HCT116 (cell line): Measurements from ENCODE around the gene CHCHD10. TPM values are rescaled to one million over a fixed set of nuclear protein-coding genes. Genes with fewer than 3 reads are reported as not detected.

ENCODE experiments used
- ATAC-seq: fragments of 200-7000 bp; cut with Tn5 transposase; 2 replicates; pipeline ENCODE4 v1.9.1; 2020; ENCODE audit warnings: mild to moderate bottlenecking, moderate library complexity
- BruUV-seq: library from RNA; stranded (reverse); fragments of 400-500 nt; replicated peaks from 2 replicates; lab custom pipeline; 2021; lab: Mats Ljungman, UMichigan
- CTCF ChIA-PET: fragments of 300-600 bp; sonication (Branson Sonifier 250); formaldehyde crosslinking; loops from one replicate; lab custom pipeline; 2021; ENCODE audit warnings: antibody characterized with exemption; lab: Charles Lee
- POLR2A ChIA-PET: fragments of 300-600, 350-600 bp; sonication (Branson Sonifier 250); formaldehyde crosslinking; loops from one replicate; lab custom pipeline; 2021; ENCODE audit warnings: antibody characterized with exemption; lab: Charles Lee
- RAD21 ChIA-PET, 2 experiments: fragments of 300-600 bp; sonication (Branson Sonifier 250); formaldehyde crosslinking; loops; one replicate each; lab custom pipeline; 2023; ENCODE audit warnings: low total read pairs in 2 of 2; ENCODE audit not compliant: uncharacterized antibody in 2 of 2, unreplicated experiment in 2 of 2, low non-redundant PET in 1 of 2; lab: Charles Lee
- DNase-seq: peaks from one replicate; pipeline ENCODE4 v3.0.0-alpha.2; 2010; ENCODE audit warnings: low read depth, low spot score
- H2AFZ ChIP-seq: fragments of 200-600 bp; shearing (Covaris generic), sonication (generic); 2 replicates; pipeline ENCODE4 v1.6.1; 2017; ENCODE audit warnings: low read depth, mixed run types, mixed read lengths, antibody characterized with exemption, low read length; ENCODE audit not compliant: poor library complexity, severe bottlenecking
- H3K27ac ChIP-seq: 2 replicates; pipeline ENCODE4 v1.5.1; 2012; ENCODE audit warnings: low read depth, low read length
- H3K27me3 ChIP-seq: fragments of 200-600 bp; sonication (generic); 2 replicates; pipeline ENCODE4 v1.6.1; 2016; ENCODE audit warnings: mixed run types, low read length, mixed read lengths; ENCODE audit not compliant: insufficient read depth
- H3K36me3 ChIP-seq, 2 experiments: fragments of 200-500 bp in 1 of 2; fragments of 200-600 bp in 1 of 2; sonication (Bioruptor generic) in 1 of 2; sonication (generic) in 1 of 2; 2 replicates each; pipeline versions ENCODE4 v1.5.1 to v1.6.1; 2014 to 2016; ENCODE audit warnings: low read length in 2 of 2, inconsistent platforms in 1 of 2, mixed read lengths in 1 of 2, mixed run types in 1 of 2; ENCODE audit not compliant: insufficient read depth in 2 of 2, control insufficient read depth in 1 of 2
- H3K4me1 ChIP-seq, 2 experiments: fragments of 200-600 bp in 1 of 2; sonication (generic) in 1 of 2; 2 replicates each; pipeline versions ENCODE4 v1.5.1 to v1.6.1; 2012 to 2017; ENCODE audit warnings: low read length in 2 of 2, inconsistent platforms in 1 of 2, mild to moderate bottlenecking in 1 of 2, mixed read lengths in 1 of 2, mixed run types in 1 of 2, moderate library complexity in 1 of 2; ENCODE audit not compliant: insufficient read depth in 2 of 2, control insufficient read depth in 1 of 2
- H3K4me2 ChIP-seq: fragments of 200-600 bp; sonication (generic); 2 replicates; pipeline ENCODE4 v1.6.1; 2017; ENCODE audit warnings: mixed run types, low read length, mixed read lengths
- H3K4me3 ChIP-seq, 2 experiments: fragments of 200-600 bp in 1 of 2; sonication (generic) in 1 of 2; replicated peaks in 1 of 2; 2 replicates each; pipeline ENCODE4 v1.5.1; 2011 to 2016; ENCODE audit warnings: low read length in 2 of 2, control low read depth in 1 of 2, low read depth in 1 of 2, mild to moderate bottlenecking in 1 of 2, mixed read lengths in 1 of 2, mixed run types in 1 of 2
- H3K79me2 ChIP-seq: fragments of 200-600 bp; sonication (generic); 2 replicates; pipeline ENCODE4 v1.6.1; 2017; ENCODE audit warnings: mild to moderate bottlenecking, mixed run types, low read length, moderate library complexity, mixed read lengths; ENCODE audit not compliant: insufficient read depth
- H3K9ac ChIP-seq: fragments of 200-600 bp; sonication (generic); 2 replicates; pipeline ENCODE4 v1.6.1; 2016; ENCODE audit warnings: low read length, mixed read lengths
- H3K9me2 ChIP-seq: fragments of 200-600 bp; sonication (generic), shearing (Covaris generic); 2 replicates; pipeline ENCODE4 v1.6.1; 2017; ENCODE audit warnings: mixed run types, mild to moderate bottlenecking, moderate library complexity; ENCODE audit not compliant: insufficient read depth
- H3K9me3 ChIP-seq, 2 experiments: fragments of 200-500 bp in 1 of 2; fragments of 200-600 bp in 1 of 2; sonication (Bioruptor generic) in 1 of 2; sonication (generic) in 1 of 2; 2 replicates each; pipeline ENCODE4 v1.6.1; 2014 to 2017; ENCODE audit warnings: low read length in 2 of 2, mixed read lengths in 2 of 2, inconsistent platforms in 1 of 2, low read depth in 1 of 2, mild to moderate bottlenecking in 1 of 2, mixed run types in 1 of 2, moderate library complexity in 1 of 2; ENCODE audit not compliant: control insufficient read depth in 1 of 2, insufficient read depth in 1 of 2
- H4K20me1 ChIP-seq: fragments of 200-600 bp; sonication (generic), shearing (Covaris generic); 2 replicates; pipeline ENCODE4 v1.6.1; 2017; ENCODE audit warnings: mixed run types, mild to moderate bottlenecking, moderate library complexity; ENCODE audit not compliant: insufficient read depth
- ATF3 ChIP-seq: IDR thresholded peaks from 2 replicates; pipeline ENCODE4 v1.6.1; 2012
- EZH2phosphoT487 ChIP-seq: fragments of 200-600 bp; IDR thresholded peaks from 2 replicates; pipeline ENCODE4 v1.6.1; 2018; ENCODE audit warnings: antibody characterized with exemption, borderline replicate concordance
- SRF ChIP-seq: IDR thresholded peaks from 2 replicates; pipeline ENCODE4 v1.6.1; 2012; ENCODE audit warnings: low read depth
- ZBTB33 ChIP-seq: IDR thresholded peaks from 2 replicates; pipeline ENCODE4 v1.6.1; 2011; ENCODE audit warnings: mild to moderate bottlenecking, low read length, moderate library complexity; ENCODE audit not compliant: insufficient replicate concordance; ENCODE audit errors: extremely low read depth
- ZNF274 ChIP-seq: fragments of 200-500 bp; sonication (Bioruptor generic); IDR thresholded peaks from 2 replicates; pipeline ENCODE4 v1.6.1; 2014; ENCODE audit warnings: mild to moderate bottlenecking, low read depth, low read length, inconsistent platforms
- intact Hi-C: fragments of 100-400 bp; cut with micrococcal nuclease; formaldehyde crosslinking; loops from 2 replicates; pipeline ENCODE4 v1.10.0; 2022
- total RNA-seq: library from RNA; stranded (reverse); gene quantifications from one replicate; pipeline ENCODE4 v1.2.1, GENCODE V29; 2021; ENCODE audit not compliant: unreplicated experiment
- TF ChIP-seq, protein P1 (sequence below): IDR thresholded peaks from 2 replicates; pipeline ENCODE4 v1.6.1; 2012

CHCHD10 gene
- total RNA-seq, 1 experiment from 2014 or later = 279 TPM

GRCh38 chr22:23755711-23756110, 12.1 kb downstream of the CHCHD10 start:
- no peaks in the 10 kb centered on the region for H3K9me2 ChIP-seq
- intact Hi-C loops = no loop called here
- no peaks in the 10 kb centered on the region for H3K36me3 ChIP-seq
- H3K9ac ChIP-seq = no peak overlapping the region
- no peak overlapping the region for H3K27ac ChIP-seq
- CTCF ChIA-PET = interaction anchor here (1.8 kb wide), 1 partner anchor 12 kb away, joined by 8 read pairs; the partner anchor contains the start of gene CHCHD10
- POLR2A ChIA-PET = interaction anchor here (1.3 kb wide), 1 partner anchor 27 kb away, joined by 3 read pairs; no protein-coding TSS in a partner anchor
- no peaks in the 10 kb centered on the region for H3K9me3 ChIP-seq
- RAD21 ChIA-PET = no interaction called here
- H3K79me2 ChIP-seq = no peaks in the 10 kb centered on the region
- no TSS peak for BruUV-seq
- ATAC-seq (no peak), DNase-seq (no peak)
- no peak overlapping the region for H3K4me3 ChIP-seq
- H4K20me1 ChIP-seq = no peaks in the 10 kb centered on the region
- no peak for TF ChIP-seq ZNF274
- no peak overlapping the region for H2AFZ ChIP-seq
- H3K4me2 ChIP-seq = no peak overlapping the region
- no peaks in the 10 kb centered on the region for H3K27me3 ChIP-seq
- peaks cover 3 to 13% of the 10 kb centered on the region in 2 experiments for H3K4me1 ChIP-seq

DNA sequence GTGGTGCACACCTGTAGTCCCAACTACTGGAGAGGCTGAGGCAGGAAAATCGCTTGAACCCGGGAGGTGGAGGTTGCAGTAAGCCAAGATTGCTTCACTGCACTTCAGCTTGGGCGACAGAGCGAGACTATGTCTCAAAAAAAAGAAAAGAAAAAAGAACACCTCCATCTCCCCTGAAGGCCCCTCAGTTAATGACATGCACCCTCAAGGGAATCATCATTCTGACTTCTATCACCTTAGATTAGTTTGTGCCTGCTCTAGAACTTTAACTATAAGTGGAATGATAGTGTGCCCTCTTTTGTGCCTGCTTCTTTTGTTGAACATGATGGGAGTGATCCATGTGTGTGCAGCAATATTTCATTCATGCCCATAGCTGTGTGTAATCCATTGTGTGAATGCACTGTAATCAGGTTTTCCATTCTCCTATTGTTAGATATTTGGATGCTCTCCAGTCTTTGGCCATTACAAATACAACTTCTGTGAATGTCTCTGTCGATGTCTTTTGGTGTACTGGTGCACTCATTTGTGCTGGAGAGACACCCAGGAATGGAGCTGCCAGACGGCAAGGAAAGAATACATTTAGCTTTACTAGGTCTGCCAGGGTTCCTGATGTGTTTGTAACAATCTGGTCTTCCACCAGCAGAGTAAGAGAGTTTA, 12.7 kb downstream of the CHCHD10 start:
- CTCF ChIA-PET = interaction anchor here (1.8 kb wide), 1 partner anchor 12 kb away, joined by 8 read pairs; the partner anchor contains the start of gene CHCHD10
- POLR2A ChIA-PET = interaction anchor here (1.3 kb wide), 1 partner anchor 27 kb away, joined by 3 read pairs; no protein-coding TSS in a partner anchor
- RAD21 ChIA-PET = no interaction called here

More for the DNA sequence above, 12.7 kb downstream of the CHCHD10 start:
- H3K36me3 ChIP-seq = no peaks in the 10 kb centered on the region
- no peak for TF ChIP-seq ZBTB33
- no peak for TF ChIP-seq EZH2phosphoT487
- TF ChIP-seq SRF = no peak
- TF ChIP-seq, protein P1, sequence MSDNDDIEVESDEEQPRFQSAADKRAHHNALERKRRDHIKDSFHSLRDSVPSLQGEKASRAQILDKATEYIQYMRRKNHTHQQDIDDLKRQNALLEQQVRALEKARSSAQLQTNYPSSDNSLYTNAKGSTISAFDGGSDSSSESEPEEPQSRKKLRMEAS = no peak
- no peak for TF ChIP-seq ATF3
- TF ChIP-seq, all 23 proteins: peak for 0
- H3K4me1 ChIP-seq = peaks cover 3 to 18% of the 10 kb centered on the region in 2 experiments
- no peaks in the 10 kb centered on the region for H4K20me1 ChIP-seq
- BruUV-seq = no TSS peak
- no peaks in the 10 kb centered on the region for H3K27me3 ChIP-seq
- H3K27ac ChIP-seq = no peak overlapping the region
- intact Hi-C loops = no loop called here
- ATAC-seq (no peak), DNase-seq (no peak)
- H3K9ac ChIP-seq = no peak overlapping the region
- no peaks in the 10 kb centered on the region for H3K9me3 ChIP-seq
- H3K4me3 ChIP-seq = no peak overlapping the region
- H3K9me2 ChIP-seq = no peaks in the 10 kb centered on the region
- no peaks in the 10 kb centered on the region for H3K79me2 ChIP-seq
- H3K4me2 ChIP-seq = no peak overlapping the region
- no peak overlapping the region for H2AFZ ChIP-seq
